ENCODE measurements around the gene CFAP57. TPM values are rescaled to one million over a fixed set of nuclear protein-coding genes. Genes with fewer than 3 reads are reported as not detected.

CFAP57 gene
- total and polyA plus RNA-seq, 2 of the 8 experiments (the other 6 are each of a cell fraction or from before 2014, with no cell fraction given): 0.20 to 0.80 TPM

DNA sequence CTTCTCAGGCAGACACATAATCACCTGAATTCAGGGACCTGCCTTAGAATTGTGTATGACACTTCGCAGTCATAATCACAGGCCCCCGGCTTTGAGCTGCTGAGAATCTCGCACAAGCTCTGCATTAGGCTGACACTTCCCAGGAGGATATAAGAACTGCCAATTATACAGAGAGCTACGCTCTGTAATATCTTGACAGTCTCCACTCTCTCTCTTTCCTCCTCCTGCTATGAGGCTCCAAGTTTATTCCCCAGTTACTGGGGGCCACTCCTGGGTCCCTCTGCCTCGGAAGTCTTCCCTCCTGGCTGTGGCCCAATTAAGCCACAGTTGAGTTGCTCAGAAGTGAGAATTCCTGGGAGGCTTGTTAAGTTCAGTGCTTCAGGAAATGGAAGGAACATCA, 42.7 kb upstream of the CFAP57 start:
- no peak overlapping the region for H3K27ac ChIP-seq (ENCODE audit: low read depth, low read length)
- H4K5ac ChIP-seq (ENCODE audit: insufficient read length, low read depth, low read length): no peak overlapping the region
- no peaks in the 10 kb centered on the region for H3K4me1 ChIP-seq (replicated peaks in 1 of 4; ENCODE audit: control insufficient read depth in 3 of 4, insufficient read depth in 4 of 4, low read length in 3 of 4)
- no peaks in the 10 kb centered on the region for H3K27me3 ChIP-seq (replicated peaks in 1 of 4; ENCODE audit: control insufficient read depth in 3 of 4, extremely low read depth in 1 of 4, insufficient read depth in 3 of 4, low read length in 3 of 4)
- CTCF ChIA-PET (ENCODE audit: partially characterized antibody): interaction anchor here (1.6 kb wide), 1 partner anchor 14 kb away, joined by 8 read pairs; no protein-coding TSS in a partner anchor
- no peak overlapping the region for H2AFZ ChIP-seq (ENCODE audit: low read length)
- 89% methylated on average over 5 of the region's 5 CpGs; no CpG with 5 or more reads in 1 of the 2 experiments for WGBS, 2 experiments (ENCODE audit: extremely low coverage in 1 of 2, insufficient coverage in 1 of 2, insufficient read length in 1 of 2, insufficient replicate concordance in 2 of 2, low coverage in 1 of 2, low lambda C conversion rate in 2 of 2, missing lambda C conversion rate in 1 of 2)
- no peak overlapping the region for H3K23ac ChIP-seq (ENCODE audit: insufficient read length)
- H3K23me2 ChIP-seq (ENCODE audit: low read depth, low read length): peaks cover 2% of the 10 kb centered on the region; the same call in 1 of the 2 replicates
- H2AK5ac ChIP-seq (ENCODE audit: low read depth, low read length): peak overlapping the region; percentile 4; the same call in 1 of the 2 replicates
- H4K91ac ChIP-seq (replicated peaks; ENCODE audit: insufficient read length, low read length): no peak overlapping the region
- no peak overlapping the region; the same call in 1 of the 2 replicates for H3K18ac ChIP-seq (ENCODE audit: extremely low read depth, low read length)
- no peak overlapping the region for H4K8ac ChIP-seq (ENCODE audit: extremely low read depth, insufficient read depth, low read length)
- peaks cover 3 to 9% of the 10 kb centered on the region in 2 experiments; a peak in 2 of 4 replicates for H3K9me3 ChIP-seq (ENCODE audit: insufficient read depth in 2 of 2, low read depth in 1 of 2, low read length in 1 of 2)
- H3K14ac ChIP-seq (ENCODE audit: insufficient read length): no peak overlapping the region
- no peaks in the 10 kb centered on the region; the same call in 1 of the 2 replicates for H3K79me1 ChIP-seq (ENCODE audit: low read depth, low read length)
- TF ChIP-seq, protein P1, sequence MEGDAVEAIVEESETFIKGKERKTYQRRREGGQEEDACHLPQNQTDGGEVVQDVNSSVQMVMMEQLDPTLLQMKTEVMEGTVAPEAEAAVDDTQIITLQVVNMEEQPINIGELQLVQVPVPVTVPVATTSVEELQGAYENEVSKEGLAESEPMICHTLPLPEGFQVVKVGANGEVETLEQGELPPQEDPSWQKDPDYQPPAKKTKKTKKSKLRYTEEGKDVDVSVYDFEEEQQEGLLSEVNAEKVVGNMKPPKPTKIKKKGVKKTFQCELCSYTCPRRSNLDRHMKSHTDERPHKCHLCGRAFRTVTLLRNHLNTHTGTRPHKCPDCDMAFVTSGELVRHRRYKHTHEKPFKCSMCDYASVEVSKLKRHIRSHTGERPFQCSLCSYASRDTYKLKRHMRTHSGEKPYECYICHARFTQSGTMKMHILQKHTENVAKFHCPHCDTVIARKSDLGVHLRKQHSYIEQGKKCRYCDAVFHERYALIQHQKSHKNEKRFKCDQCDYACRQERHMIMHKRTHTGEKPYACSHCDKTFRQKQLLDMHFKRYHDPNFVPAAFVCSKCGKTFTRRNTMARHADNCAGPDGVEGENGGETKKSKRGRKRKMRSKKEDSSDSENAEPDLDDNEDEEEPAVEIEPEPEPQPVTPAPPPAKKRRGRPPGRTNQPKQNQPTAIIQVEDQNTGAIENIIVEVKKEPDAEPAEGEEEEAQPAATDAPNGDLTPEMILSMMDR (IDR thresholded peaks at IDR 0.05; ENCODE audit: control extremely low read depth in 1 of 3, insufficient read depth in 1 of 3, low read depth in 1 of 3, low read length in 3 of 3): no peak
- TF ChIP-seq CBX8 (IDR thresholded peaks at IDR 0.05; ENCODE audit: borderline replicate concordance, low read depth, low read length): no peak
- no peak for TF ChIP-seq RNF2 (IDR thresholded peaks at IDR 0.05; ENCODE audit: borderline replicate concordance, low read depth, low read length, missing control alignments, poor library complexity, severe bottlenecking)
- TF ChIP-seq POLR2AphosphoS5 (IDR thresholded peaks at IDR 0.05; ENCODE audit: low read depth, low read length): no peak
- H3K79me2 ChIP-seq (ENCODE audit: control insufficient read depth in 1 of 2, insufficient read depth in 2 of 2, low read length in 2 of 2): no peaks in the 10 kb centered on the region
- H3K36me3 ChIP-seq (ENCODE audit: control insufficient read depth in 2 of 4, insufficient read depth in 4 of 4, low read length in 3 of 4): peaks cover 0 to 13% (median 0%) of the 10 kb centered on the region in 4 experiments; a peak in 3 of 8 replicates
- DNase-seq (ENCODE audit: low read depth in 1 of 2, low spot score in 2 of 2): no peak
- no peak for FAIRE-seq
- H4K20me1 ChIP-seq (replicated peaks in 1 of 2; ENCODE audit: control insufficient read depth in 1 of 2, insufficient read depth in 2 of 2, low read length in 2 of 2): no peaks in the 10 kb centered on the region
- H3K4me3 ChIP-seq (ENCODE audit: extremely low read depth in 1 of 4, insufficient read depth in 2 of 4, low read depth in 3 of 4, low read length in 4 of 4): no peak overlapping the region
- no peak overlapping the region for H3K4me2 ChIP-seq (ENCODE audit: insufficient read depth in 1 of 2, low read depth in 2 of 2, low read length in 2 of 2)
- H2BK20ac ChIP-seq (ENCODE audit: low read length): no peak overlapping the region
- no peak overlapping the region for H2BK15ac ChIP-seq (ENCODE audit: low read length)
- H3K9ac ChIP-seq (replicated peaks in 1 of 4; ENCODE audit: extremely low read depth in 1 of 4, low read depth in 3 of 4, low read length in 3 of 4): no peak overlapping the region
- no peak overlapping the region for H2BK5ac ChIP-seq (ENCODE audit: low read depth, low read length)
- H2BK120ac ChIP-seq (replicated peaks; ENCODE audit: low read depth, low read length): no peak overlapping the region
- H3K4ac ChIP-seq (replicated peaks; ENCODE audit: insufficient read length, low read depth, low read length): no peak overlapping the region
- POLR2A ChIA-PET (ENCODE audit: partially characterized antibody): no interaction called here
- no peak overlapping the region for H3K56ac ChIP-seq (replicated peaks; ENCODE audit: insufficient read length, low read depth, low read length)
- H2BK12ac ChIP-seq (ENCODE audit: low read depth, low read length): no peak overlapping the region

Measured in H1 (cell line).